Middle frontal gyrus (tissue), 1 donor: Measurements from ENCODE around the gene FAM83F.
"Not testable (repeated sequence)": the region's sequence is repeated elsewhere in the genome, so short reads cannot be mapped to it uniquely, and the experiment has no call there.

Experiments used
- DNase-seq: peaks from one replicate; pipeline ENCODE4 v3.0.0-alpha.2; 2015; ENCODE audit warnings: low spot score; ENCODE audit errors: extremely low spot score

The FAM83F gene

GRCh38 chr22:39994566-39995392 is at the start of gene FAM83F:
TSS of gene FAM83F (plus strand) at chr22:39994954. CDS start at chr22:39995043, 89 bp downstream.
- DNase-seq = no peak

- no peak for DNase-seq
Measured at GRCh38 chr22:39946126-39946502, 48.6 kb upstream of the FAM83F start.

DNA sequence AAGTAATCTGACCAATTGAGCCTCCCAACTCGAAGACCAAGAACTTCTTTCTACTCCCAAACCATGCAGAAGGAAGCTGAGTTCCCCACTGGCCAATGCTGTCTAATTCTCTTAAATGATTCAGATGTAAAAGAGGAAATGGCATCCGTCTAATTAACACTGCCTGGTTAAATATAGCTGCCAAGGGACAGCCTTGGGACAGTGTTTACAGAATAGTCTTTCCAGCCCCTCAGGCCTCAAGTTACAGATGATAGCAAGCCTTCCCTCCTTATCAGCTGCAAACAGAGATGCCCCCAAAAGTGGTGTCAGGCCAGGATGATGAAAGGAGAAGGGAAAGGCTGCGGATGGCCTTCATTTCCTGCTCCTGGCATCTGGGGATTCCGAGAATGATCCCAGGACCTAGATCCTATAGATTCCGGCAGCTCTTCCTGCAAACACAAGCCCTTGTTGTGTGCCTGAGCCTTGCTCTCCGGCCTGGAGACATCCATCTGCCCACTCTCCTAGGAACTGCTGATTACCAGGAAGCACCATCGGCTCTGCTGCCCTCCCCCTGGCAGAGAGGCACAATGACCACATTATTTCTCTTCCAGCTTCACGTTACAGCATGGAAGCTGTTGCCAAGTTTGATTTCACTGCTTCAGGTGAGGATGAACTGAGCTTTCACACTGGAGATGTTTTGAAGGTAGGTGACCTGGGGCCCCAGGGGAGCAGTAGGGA is 48.1 kb upstream of the FAM83F start:
- no peak for DNase-seq

- no peak for DNase-seq
Measured at GRCh38 chr22:39947220-39948216, 47.2 kb upstream of the FAM83F start.

DNA sequence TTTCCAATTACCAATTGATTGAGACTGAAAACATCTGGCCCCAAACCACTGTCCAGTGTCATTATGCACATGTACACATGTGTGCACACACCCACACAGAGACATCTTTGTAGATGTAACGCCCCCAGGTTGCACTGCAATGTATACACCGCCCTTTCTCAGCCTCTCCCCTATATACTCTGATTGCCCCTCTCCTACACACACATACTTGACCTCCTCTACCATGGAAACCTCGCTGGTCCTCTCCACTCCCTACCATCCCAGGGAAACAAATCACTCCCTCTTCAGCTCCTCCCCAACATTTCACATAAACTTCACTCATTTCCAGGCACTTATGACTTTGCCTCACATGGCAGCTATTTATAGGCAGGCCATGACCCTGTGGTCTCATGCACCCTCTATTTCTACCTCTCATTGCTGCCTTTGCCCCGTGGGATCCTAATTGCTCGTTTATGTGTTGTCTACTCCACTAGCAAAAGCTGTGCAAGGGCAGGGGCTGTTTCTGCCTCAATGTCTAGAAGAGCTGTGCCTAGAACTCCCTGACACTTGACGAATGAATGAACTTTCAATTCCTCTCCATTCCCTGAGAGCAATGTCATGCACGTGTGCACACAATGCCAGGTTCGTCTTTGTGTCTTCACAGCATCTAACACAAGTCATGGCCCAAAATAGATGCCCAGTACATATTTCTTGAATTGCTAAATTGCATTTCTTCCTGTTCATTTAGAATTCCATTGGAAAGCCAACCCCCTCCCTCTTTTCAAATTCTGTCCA is 44.6 kb upstream of the FAM83F start:
- no peak for DNase-seq

DNA sequence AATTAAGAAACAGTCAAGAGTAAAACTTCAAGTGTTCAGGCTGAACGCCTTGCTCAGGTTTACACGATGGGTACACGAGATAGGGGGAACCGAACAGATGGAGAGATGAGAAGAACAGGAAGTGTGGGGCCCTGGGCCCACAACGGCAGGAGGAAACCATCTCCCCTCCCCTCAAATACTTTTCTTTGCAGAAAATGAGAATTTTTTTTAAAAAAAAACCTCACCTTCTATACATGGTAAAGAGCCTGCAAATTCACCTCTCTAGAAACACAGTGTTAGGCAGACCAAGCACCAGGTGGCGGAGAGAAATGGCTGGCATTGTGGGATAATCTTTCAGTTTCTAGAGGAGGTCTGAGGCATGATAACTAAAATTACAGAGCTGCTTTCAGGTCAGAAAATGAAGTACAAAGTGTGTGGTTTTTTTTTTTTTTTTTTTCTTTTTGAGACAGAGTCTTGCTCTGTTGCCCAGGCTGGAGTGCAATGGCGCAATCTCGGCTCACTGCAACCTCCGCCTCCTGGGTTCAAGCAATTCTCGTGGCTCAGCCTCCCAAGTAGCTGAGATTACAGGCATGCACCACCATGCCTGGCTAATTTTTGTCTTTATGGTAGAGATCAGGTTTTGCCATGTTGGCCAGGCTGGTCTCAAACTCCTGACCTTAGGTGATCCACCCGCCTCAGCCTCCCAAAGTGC is 43.0 kb upstream of the FAM83F start:
- DNase-seq = not testable (repeated sequence)

- DNase-seq = no peak
Measured at GRCh38 chr22:39952347-39952746, 42.4 kb upstream of the FAM83F start.

- peak; percentile 56 for DNase-seq
Measured at GRCh38 chr22:39953101-39953500, 41.7 kb upstream of the FAM83F start.

GRCh38 chr22:39954584-39955055 is 40.1 kb upstream of the FAM83F start:
- DNase-seq = no peak

- no peak for DNase-seq
Measured at GRCh38 chr22:39955675-39956074, 39.1 kb upstream of the FAM83F start.

DNA sequence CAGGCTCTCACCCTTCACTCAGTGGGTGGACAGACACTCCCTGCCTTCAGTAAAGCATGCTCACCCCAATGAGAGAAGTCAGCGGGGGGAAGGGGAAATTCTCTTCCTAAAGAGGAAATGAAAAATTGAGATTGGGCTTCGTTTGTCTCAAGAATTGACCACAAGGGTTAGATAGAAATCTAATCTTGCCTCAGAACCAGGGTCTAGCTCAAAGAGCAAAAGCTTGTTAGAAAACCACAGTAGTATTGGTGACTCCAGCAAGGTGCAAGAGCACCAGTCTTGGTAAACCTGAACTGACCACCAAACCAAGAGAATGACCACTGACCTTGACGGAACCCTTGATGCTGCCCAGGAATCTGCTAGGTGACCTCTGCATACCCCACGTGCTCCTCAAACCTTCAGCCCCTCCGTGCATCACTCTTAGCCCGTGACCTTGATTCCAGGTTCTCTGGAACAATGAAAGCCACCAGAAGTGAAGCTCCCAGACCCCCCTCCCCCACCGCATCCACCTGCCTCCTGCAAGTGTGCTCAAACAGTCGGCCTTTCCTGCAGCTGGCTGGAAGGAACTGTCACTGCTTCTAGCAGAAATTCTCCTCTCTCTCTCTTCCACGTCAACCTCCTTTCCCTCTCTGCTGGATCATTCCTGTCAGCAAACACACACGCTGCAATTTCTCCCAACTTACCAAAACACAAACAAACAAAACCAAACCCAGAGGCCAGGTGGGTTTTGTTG is 37.7 kb upstream of the FAM83F start:
- DNase-seq = no peak

GRCh38 chr22:39958009-39958711 is 36.6 kb upstream of the FAM83F start:
- DNase-seq = no peak

DNA sequence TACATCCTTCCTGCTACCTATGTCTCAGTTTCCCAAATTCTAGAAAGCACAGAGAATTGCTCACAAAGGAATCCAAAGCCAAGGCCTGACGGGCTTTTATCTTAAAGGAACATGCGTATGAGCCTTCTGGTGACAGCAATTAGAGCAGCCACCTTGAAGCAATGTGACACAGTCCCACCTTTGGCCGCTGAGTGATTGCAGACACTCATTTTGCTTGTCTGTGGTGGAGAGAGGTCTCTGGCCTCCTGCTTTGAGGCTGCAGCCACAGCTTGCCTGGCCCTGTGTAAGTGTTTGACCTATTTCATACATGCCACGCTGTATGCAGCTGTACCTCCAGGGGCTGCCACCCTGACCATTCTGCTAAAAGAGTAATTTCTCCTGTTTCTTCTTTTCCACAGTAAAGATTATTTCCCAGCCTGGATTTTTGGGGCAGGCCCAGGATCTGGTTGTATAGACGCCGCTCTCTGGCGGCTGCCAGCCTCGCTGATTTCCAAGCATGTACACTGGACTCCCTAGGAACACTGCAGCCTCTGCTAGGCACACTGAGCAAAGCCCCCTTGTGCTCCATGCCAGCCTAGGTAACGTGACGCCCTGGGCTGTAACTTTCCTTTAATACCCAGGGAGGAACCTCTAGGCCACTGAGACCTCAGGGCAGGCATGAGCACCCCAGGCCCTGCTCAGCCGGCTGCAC is 35.7 kb upstream of the FAM83F start:
- DNase-seq = no peak

- DNase-seq = peak; percentile 58
Measured at GRCh38 chr22:39959640-39960447, 34.9 kb upstream of the FAM83F start, which contains the start of gene TMA7B. TSS of gene TMA7B (plus strand) at chr22:39960397. CDS start at chr22:39964375, 3,978 bp downstream.

- DNase-seq = no peak
Measured at GRCh38 chr22:39960791-39961746, 33.7 kb upstream of the FAM83F start.

- no peak for DNase-seq
Measured at GRCh38 chr22:39962071-39962470, 32.7 kb upstream of the FAM83F start.
